ENCODE measurements around the gene KRT35.

DNA sequence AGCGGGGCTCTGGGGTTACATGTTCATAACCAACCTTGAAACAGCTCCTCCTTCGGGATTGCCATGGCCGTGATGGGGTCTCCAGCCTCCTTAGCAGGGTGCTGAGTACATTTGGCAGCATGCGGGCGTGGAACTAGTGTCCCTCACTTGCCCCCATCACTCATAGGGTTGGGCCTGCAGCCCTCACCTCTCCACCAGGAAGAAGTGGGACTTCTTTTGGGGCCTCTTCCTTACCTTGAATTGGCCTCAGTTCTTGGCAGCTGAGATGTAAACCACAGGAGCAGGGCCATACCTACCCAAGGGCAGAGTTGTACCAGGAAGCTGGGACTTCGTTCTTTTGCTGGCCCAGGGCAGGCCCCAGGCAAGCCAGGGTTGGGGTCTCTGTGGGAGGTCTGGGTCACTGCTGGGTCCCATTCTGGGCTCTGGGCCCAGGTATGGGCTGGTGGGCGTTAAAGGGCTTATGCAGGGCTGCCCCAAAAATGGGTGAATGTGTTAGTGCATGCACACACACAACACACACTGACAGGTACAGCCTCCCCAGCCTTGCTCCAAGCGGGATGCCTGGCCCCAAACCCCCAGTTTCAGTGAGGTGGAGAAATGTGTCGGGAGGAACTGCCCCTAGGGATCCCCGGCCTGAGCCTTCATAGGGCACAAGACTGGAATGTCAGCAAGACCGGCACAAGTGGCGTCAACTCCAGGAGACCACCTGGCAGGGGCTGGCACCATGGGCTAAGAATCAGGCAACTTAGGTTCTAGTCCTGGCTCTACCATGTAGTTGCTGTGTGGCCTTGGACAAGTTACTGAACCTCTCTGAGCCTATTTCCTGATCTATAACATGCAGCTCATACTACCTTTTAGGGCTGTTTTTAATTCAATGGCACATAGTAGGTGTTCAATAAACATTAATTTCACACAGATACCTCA lies 41.6 kb upstream of the KRT35 start:
- TF ChIP-seq, protein P1, sequence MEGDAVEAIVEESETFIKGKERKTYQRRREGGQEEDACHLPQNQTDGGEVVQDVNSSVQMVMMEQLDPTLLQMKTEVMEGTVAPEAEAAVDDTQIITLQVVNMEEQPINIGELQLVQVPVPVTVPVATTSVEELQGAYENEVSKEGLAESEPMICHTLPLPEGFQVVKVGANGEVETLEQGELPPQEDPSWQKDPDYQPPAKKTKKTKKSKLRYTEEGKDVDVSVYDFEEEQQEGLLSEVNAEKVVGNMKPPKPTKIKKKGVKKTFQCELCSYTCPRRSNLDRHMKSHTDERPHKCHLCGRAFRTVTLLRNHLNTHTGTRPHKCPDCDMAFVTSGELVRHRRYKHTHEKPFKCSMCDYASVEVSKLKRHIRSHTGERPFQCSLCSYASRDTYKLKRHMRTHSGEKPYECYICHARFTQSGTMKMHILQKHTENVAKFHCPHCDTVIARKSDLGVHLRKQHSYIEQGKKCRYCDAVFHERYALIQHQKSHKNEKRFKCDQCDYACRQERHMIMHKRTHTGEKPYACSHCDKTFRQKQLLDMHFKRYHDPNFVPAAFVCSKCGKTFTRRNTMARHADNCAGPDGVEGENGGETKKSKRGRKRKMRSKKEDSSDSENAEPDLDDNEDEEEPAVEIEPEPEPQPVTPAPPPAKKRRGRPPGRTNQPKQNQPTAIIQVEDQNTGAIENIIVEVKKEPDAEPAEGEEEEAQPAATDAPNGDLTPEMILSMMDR (IDR thresholded peaks at IDR 0.05; ENCODE audit: extremely low read depth in 1 of 2, insufficient read depth in 1 of 2, low read depth in 1 of 2, low read length in 2 of 2), result no peak
- TF ChIP-seq EZH2 (IDR thresholded peaks at IDR 0.05; ENCODE audit: borderline replicate concordance, low read depth, low read length, severe bottlenecking), result no peak
- no peak for TF ChIP-seq MYC (IDR thresholded peaks at IDR 0.05; ENCODE audit: low read depth, low read length)
- no peak for TF ChIP-seq POLR2AphosphoS5 (IDR thresholded peaks at IDR 0.05; ENCODE audit: insufficient read depth, low read depth, low read length)
- TF ChIP-seq JUN (IDR thresholded peaks at IDR 0.05; ENCODE audit: borderline replicate concordance, insufficient read depth, insufficient read length, low read depth), result no peak
- TF ChIP-seq POLR2A (IDR thresholded peaks at IDR 0.05; ENCODE audit: low read depth, low read length), result no peak
